Adrenal gland (tissue), 12 donors: ENCODE measurements around the gene COG8. TPM values are rescaled to one million over a fixed set of nuclear protein-coding genes. Genes with fewer than 3 reads are reported as not detected.

Experiments
- DNase-seq, 7 donors: peaks; one replicate each; pipeline ENCODE4 v3.0.0-alpha.2; 2019 to 2020
- H3K27ac ChIP-seq, 5 donors: fragments of 200-600 bp; sonication (generic) in 4 of 5; 1 replicate in 3 of 5; 2 replicates in 2 of 5; pipeline versions ENCODE4 v1.5.1 to v1.8.0; 2016 to 2020; ENCODE audit warnings: mild to moderate bottlenecking in 1 of 5
- H3K27me3 ChIP-seq: fragments of 200-600 bp; 2 replicates; pipeline ENCODE4 v1.8.0; 2021
- H3K36me3 ChIP-seq, 2 donors: fragments of 200-600 bp; replicated peaks in 1 of 2; 1 replicate in 1 of 2; 2 replicates in 1 of 2; pipeline versions ENCODE4 v1.5.1 to v1.8.0; 2018 to 2022
- H3K4me1 ChIP-seq, 2 donors: fragments of 200-600 bp; replicated peaks in 1 of 2; 1 replicate in 1 of 2; 2 replicates in 1 of 2; pipeline versions ENCODE4 v1.5.1 to v1.8.0; 2018 to 2021
- H3K4me3 ChIP-seq, 4 donors: fragments of 200-600 bp; sonication (generic) in 3 of 4; one replicate each; pipeline ENCODE4 v1.5.1; 2016 to 2018
- H3K9me3 ChIP-seq, 3 donors: fragments of 200-600 bp; sonication (generic) in 1 of 3; replicated peaks in 1 of 3; 1 replicate in 2 of 3; 2 replicates in 1 of 3; pipeline versions ENCODE4 v1.5.1 to v1.8.0; 2016 to 2021
- CTCF ChIP-seq, 6 experiments: fragments of 450-650 bp in 4 of 6; fragments of 200-600 bp in 2 of 6; sonication (generic) in 1 of 6; IDR thresholded peaks; 1 replicate in 5 of 6; 2 replicates in 1 of 6; pipeline versions ENCODE4 v1.5.1 to v1.8.0; 2016 to 2021; ENCODE audit warnings: antibody characterized with exemption in 6 of 6, mild to moderate bottlenecking in 2 of 6, moderate library complexity in 1 of 6
- POLR2A ChIP-seq, 2 donors: fragments of 450-650 bp; IDR thresholded peaks; one replicate each; pipeline ENCODE4 v1.6.1; 2017; ENCODE audit warnings: antibody characterized with exemption in 2 of 2, mild to moderate bottlenecking in 2 of 2, moderate library complexity in 1 of 2
- WGBS, 4 donors: extraction: QIAGEN DNeasy Blood & Tissue Kit in 2 of 4; methylation state at CpG; one replicate each; pipeline versions ENCODE4 v1.1.5 to v1.1.7; 2013 to 2017; 5-methylcytosine and 5-hydroxymethylcytosine counted together
- intact Hi-C, 2 donors: fragments of 100-400 bp; cut with DNase I; formaldehyde crosslinking; loops; one replicate each; pipeline versions ENCODE4 v1.14.1 to v1.15.0; 2022 to 2023
- polyA plus RNA-seq, 3 donors: library from polyadenylated mRNA; stranded (reverse); fragments of 200-250 nt in 2 of 3; fragments of 350-450 nt in 1 of 3; fragmentation: Illumina TruSeq in 1 of 3; extraction: RNeasy Lipid Tissue Mini Kit (QIAGEN cat#74804) in 1 of 3; gene quantifications; one replicate each; pipeline ENCODE4 v1.2.3, GENCODE V29; 2013 to 2014
- total RNA-seq, 9 donors: library from RNA; depleted of rRNA in 4 of 9; stranded (reverse); fragments of >200 nt in 4 of 9; fragments of 120-200 nt in 1 of 9; fragmentation: NEBNext Ultra II Directional in 1 of 9; extraction: Animal tissue kit (Norgen Biotek cat#: 25700) in 1 of 9; gene quantifications; one replicate each; pipeline versions ENCODE4 v1.1.0 to v1.2.4, GENCODE V29; 2013 to 2023
- donor health status: healthy with polysubstance abuse.
- donor health status: Bipolar disorder and iron deficiency.
- donor health status: DM: yes; HTN: yes; CAD: no.
- donor health status: DM: no; HTN: no; CAD: no.
- donor health status: DM: no; HTN: no; CAD: no.
- donor health status: DM: yes; HTN: yes; CAD: no.

The COG8 gene
- total and polyA plus RNA-seq, 12 donors, result 26.1 to 85.3 (median 50.3) TPM

GRCh38 chr16:69349536-69349935 is 10.2 kb upstream of the COG8 start:
- 88 to 96% (median 91%) methylated on average over 10 of the region's 10 CpGs for WGBS, 4 donors
- no peak overlapping the region for H3K27ac ChIP-seq
- H3K27me3 ChIP-seq, result no peaks in the 10 kb centered on the region
- no peak for DNase-seq
- no peaks in the 10 kb centered on the region for H3K4me1 ChIP-seq
- no peaks in the 10 kb centered on the region for H3K9me3 ChIP-seq
- H3K36me3 ChIP-seq, result peaks cover 0 to 10% of the 10 kb centered on the region in 2 donors
- H3K4me3 ChIP-seq, result no peak overlapping the region
- no peak for TF ChIP-seq CTCF (IDR thresholded peaks at IDR 0.05)
- no peak for TF ChIP-seq POLR2A (IDR thresholded peaks at IDR 0.05)
- intact Hi-C loops, result no loop called here

DNA sequence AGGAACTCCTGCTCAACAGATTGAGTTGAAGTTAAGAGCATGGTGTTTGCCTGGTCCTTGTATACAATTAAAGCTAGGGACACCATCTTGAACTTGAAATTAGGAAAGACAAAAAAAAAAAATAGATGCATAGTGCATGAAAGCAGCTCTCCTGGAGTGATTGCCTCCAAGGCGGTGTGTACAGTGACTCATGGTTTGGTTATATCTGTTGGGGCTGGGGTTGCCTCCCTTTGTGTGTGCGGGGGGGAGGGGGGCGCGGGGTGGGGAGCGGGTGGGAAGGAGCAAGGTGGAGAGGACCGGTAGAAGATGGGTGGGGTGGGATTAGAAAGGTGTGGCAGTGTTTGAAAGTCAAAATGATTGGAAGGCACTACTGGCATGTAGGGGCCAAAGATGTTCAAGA is 8.9 kb upstream of the COG8 start:
- TF ChIP-seq CTCF (IDR thresholded peaks at IDR 0.05) (no peak), POLR2A (IDR thresholded peaks at IDR 0.05) (no peak)
- no peak overlapping the region for H3K27ac ChIP-seq
- H3K4me1 ChIP-seq, result no peaks in the 10 kb centered on the region
- no peaks in the 10 kb centered on the region for H3K27me3 ChIP-seq
- DNase-seq, result no peak
- H3K4me3 ChIP-seq, result no peak overlapping the region
- H3K36me3 ChIP-seq, result peaks cover 0 to 15% of the 10 kb centered on the region in 2 donors
- WGBS, 4 donors, result 90 to 94% (median 94%) methylated on average over 6 of the region's 6 CpGs
- intact Hi-C loops, result no loop called here
- H3K9me3 ChIP-seq, result no peaks in the 10 kb centered on the region

GRCh38 chr16:69346683-69347082 is 7.3 kb upstream of the COG8 start:
- Histone ChIP-seq H3K36me3 (peaks cover 0 to 24% of the 10 kb centered on the region in 2 donors), H3K27me3 (no peaks in the 10 kb centered on the region), H3K9me3 (no peaks in the 10 kb centered on the region), H3K27ac (no peak overlapping the region), H3K4me1 (no peaks in the 10 kb centered on the region), H3K4me3 (no peak overlapping the region)
- intact Hi-C loops, result no loop called here
- WGBS, 4 donors, result 81 to 93% (median 90%) methylated on average over 6 of the region's 6 CpGs
- no peak for DNase-seq
- TF ChIP-seq POLR2A (IDR thresholded peaks at IDR 0.05) (no peak), CTCF (IDR thresholded peaks at IDR 0.05) (no peak)

- Histone ChIP-seq H3K4me3 (no peak overlapping the region), H3K27ac (no peak overlapping the region), H3K36me3 (peaks cover 0 to 32% of the 10 kb centered on the region in 2 donors), H3K4me1 (peaks cover 0 to 3% of the 10 kb centered on the region in 2 donors), H3K9me3 (no peaks in the 10 kb centered on the region), H3K27me3 (no peaks in the 10 kb centered on the region)
- no peak for TF ChIP-seq CTCF (IDR thresholded peaks at IDR 0.05)
- intact Hi-C loops, result no loop called here
- DNase-seq, result no peak
- WGBS, 4 donors, result 69 to 83% (median 80%) methylated on average over 4 of the region's 4 CpGs
These were observed 6.6 kb upstream of the COG8 start for GRCh38 chr16:69345923-69346322.
